AG10803 (cell line): Measurements from ENCODE around the gene PLBD2.

Experiments used
- DNase-seq: peaks from one replicate; pipeline ENCODE4 v3.0.0; 2010; ENCODE audit warnings: low read depth
- H3K4me3 ChIP-seq: 2 replicates; pipeline ENCODE4 v1.5.1; 2011; ENCODE audit warnings: mild to moderate bottlenecking, low read length, control low read depth
- CTCF ChIP-seq: conservative IDR thresholded peaks from 2 replicates; pipeline ENCODE4 v1.5.1; 2011; ENCODE audit warnings: mild to moderate bottlenecking, low read length, control low read depth, inconsistent platforms

PLBD2 gene

DNA sequence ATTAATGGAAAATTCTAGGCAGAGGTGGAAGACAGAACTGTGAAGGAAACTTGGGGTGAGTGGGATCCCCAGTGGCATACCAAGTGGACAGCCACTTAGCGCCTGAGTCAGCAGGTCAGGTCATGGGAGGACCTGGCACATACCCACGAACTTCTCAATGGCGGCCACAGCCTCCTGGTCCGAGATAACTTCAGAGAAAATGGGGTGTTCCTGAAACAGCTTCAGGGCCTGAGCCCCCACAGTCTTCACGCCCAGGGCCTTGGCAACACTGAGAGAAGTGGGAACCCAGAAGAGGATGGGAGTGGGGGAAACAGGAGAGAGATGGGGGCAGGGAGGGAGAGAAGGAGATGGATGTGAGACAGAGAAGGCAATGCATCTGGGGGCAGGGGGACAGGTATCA, 35.4 kb downstream of the PLBD2 start:
- no peak overlapping the region for H3K4me3 ChIP-seq
- no peak for TF ChIP-seq CTCF
- DNase-seq = no peak

DNA sequence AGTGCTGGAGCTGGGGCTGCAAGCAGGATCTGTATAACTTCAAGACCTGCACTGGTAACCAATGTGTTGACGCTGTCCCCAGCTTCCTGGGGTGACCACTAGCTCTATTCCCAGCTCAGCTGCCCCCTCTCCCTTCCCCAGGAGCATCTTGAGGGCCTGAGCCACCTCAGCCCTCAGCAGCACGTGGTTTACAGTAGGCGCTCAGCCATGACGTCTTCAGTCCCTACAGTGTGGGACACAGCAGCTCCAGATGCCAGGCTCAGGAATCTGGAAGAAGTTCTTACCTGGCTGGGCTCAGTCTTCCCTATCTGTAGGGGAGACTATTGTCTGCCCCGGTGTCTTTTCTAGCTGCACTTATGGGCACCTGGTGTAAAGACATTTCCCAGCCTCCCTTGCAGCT, 36.7 kb downstream of the PLBD2 start:
- H3K4me3 ChIP-seq = no peak overlapping the region
- no peak for TF ChIP-seq CTCF
- no peak for DNase-seq

GRCh38 chr12:113396200-113396599, 37.8 kb downstream of the PLBD2 start:
- DNase-seq = no peak
- no peak overlapping the region for H3K4me3 ChIP-seq
- TF ChIP-seq CTCF = no peak

DNA sequence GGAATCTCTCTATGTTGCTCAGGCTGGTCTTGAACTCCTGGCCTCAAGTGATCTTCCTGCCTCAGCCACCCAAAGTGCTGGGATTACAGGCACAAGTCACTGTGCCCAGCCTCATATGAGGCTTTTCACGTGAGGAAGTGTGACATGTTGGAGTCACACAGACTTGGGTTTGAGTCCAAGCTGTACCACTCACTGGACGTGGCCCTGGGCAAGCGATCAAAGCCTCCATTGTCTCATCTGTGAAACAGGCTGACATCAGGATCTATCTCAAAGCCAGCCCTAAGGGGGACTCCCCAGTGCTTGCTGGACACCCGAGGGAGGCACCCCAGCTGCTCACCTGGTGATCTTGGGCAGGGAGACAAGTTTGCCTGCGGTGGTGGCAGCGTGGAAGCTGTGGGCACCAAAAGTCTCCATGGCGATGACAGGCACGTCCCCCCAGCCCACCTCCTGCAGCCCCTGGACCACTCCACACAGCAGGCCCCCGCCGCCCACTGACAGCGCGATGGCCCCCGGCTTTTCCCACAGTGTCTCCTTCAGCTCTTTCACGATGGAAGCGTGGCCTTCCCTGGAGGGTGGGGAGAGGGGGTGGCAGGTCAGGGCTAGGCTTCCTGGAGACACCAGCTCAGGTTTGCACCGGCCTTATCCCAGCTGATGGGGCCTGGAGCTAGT, 38.6 kb downstream of the PLBD2 start:
- no peak overlapping the region for H3K4me3 ChIP-seq
- TF ChIP-seq CTCF = no peak
- DNase-seq = no peak

DNA sequence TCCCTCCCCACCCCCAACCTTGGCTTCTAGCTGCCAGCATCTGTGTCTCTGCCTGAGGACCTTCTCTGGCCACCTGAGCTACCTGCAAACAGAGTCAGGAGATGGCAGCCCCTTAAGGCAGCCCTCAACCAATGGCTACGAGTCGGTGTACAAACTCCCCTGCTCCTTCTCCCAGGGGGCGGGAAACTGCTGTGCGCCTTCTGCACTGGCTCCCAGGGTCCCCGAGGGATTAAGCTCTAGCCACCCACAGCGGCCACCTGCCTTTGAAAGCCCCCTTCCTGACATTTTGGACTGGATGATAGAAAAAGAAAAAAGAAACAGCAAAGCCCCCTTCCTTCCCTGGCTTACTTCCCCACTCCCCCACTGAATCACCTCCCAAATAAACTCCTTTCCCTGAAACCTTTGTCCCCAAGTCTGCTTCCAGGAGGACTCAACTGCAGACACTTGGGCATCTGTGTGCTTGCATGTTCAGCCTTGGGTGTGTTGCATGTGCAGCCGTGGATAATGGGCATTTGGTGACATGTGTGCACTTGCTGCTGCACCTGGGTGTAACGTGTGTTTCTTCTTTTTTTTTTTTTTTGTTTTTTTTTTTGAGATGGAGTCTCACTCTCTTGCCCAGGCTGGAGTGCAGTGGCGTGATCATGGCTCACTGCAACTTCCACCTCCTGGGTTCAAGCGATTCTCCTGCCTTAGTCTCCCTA, 39.3 kb downstream of the PLBD2 start:
- no peak for TF ChIP-seq CTCF
- no peak overlapping the region for H3K4me3 ChIP-seq
- no peak for DNase-seq

DNA sequence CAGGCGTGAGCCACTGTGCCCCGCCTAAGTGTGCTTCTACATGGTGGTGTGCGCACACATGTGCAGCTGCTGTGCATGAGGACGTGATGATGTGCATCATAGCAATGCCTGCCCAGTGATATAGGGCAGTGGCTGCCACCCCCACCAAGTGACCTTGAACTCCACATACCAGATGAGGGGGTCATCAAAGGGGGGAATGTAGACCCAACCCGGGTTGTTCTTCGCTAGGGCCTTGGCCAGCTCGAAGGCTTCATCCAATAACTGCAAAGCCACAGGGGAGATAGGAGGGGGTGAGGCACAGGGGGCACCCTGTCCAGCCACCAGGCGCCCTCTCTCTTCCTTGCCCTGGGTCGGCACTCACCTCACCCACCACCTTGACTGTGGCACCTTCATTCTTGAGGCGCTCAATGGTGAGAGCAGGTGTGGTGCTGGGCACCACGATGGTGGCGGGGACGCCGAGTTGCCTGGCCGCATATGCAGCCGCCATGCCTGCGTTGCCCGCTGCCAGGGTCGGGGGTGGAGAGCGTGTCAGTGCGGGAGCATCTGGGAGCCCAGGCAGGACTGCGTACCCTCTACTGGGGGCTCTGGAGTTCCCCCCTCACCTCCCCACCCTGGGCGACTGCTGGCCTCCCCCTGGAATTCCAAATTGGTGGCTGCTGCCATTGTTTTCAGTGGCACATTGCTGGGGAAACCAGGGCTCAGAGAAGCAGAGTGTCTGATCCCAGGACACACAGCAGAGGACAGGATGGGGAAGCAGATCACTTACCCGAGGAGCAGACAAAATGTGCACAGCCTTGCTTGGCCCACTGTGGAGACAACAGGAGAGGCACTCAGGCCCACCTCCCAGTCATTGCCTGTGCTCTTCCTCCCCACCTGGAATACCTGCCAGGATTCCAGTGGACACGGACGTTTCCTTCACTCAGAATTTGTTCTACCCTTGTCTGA, 40.2 kb downstream of the PLBD2 start:
- no peak for TF ChIP-seq CTCF
- H3K4me3 ChIP-seq = no peak overlapping the region
- no peak for DNase-seq
